ENCODE data around the gene TMEM114.
"Not testable (repeated sequence)": the region's sequence is repeated elsewhere in the genome, so short reads cannot be mapped to it uniquely, and the experiment has no call there.

Gene TMEM114

GRCh38 chr16:8572919-8573724 lies 17.2 kb downstream of the TMEM114 start:
- DNase-seq: no peak

GRCh38 chr16:8572063-8572918 lies 18.0 kb downstream of the TMEM114 start:
- DNase-seq: no peak

- DNase-seq: no peak
Observed at GRCh38 chr16:8571061-8571596, 19.2 kb downstream of the TMEM114 start.

GRCh38 chr16:8570393-8570792 lies 19.9 kb downstream of the TMEM114 start:
- not testable (repeated sequence) for DNase-seq

GRCh38 chr16:8569650-8570346 lies 20.5 kb downstream of the TMEM114 start:
- DNase-seq: no peak

- no peak for DNase-seq
Observed at GRCh38 chr16:8568231-8568617, 22.1 kb downstream of the TMEM114 start.

- DNase-seq: peak in 1 of 2 experiments; percentile 31
Observed at GRCh38 chr16:8567355-8568230, 22.7 kb downstream of the TMEM114 start.

GRCh38 chr16:8565498-8565897 lies 24.8 kb downstream of the TMEM114 start:
- no peak for DNase-seq

- DNase-seq: no peak
Observed at GRCh38 chr16:8564934-8565345, 25.4 kb downstream of the TMEM114 start.

GRCh38 chr16:8563944-8564540 lies 26.3 kb downstream of the TMEM114 start:
- not testable (repeated sequence) for DNase-seq

- DNase-seq: no peak
Observed at GRCh38 chr16:8561496-8561895, 28.8 kb downstream of the TMEM114 start.

- DNase-seq: no peak
Observed at GRCh38 chr16:8555400-8555799, 34.9 kb downstream of the TMEM114 start.

GRCh38 chr16:8554881-8555280 lies 35.4 kb downstream of the TMEM114 start:
- DNase-seq: no peak

- DNase-seq: no peak
Observed at GRCh38 chr16:8554022-8554421, 36.3 kb downstream of the TMEM114 start.

GRCh38 chr16:8552487-8553221 lies 37.7 kb downstream of the TMEM114 start:
- DNase-seq: no peak

GRCh38 chr16:8551388-8552332 lies 38.7 kb downstream of the TMEM114 start:
- DNase-seq: no peak

- DNase-seq: no peak
Observed at GRCh38 chr16:8550728-8551387, 39.5 kb downstream of the TMEM114 start.

GRCh38 chr16:8549843-8550412 lies 40.4 kb downstream of the TMEM114 start:
- DNase-seq: no peak

GRCh38 chr16:8548166-8548565 lies 42.1 kb downstream of the TMEM114 start:
- DNase-seq: no peak
